NAMALWA (cell line): Measurements from ENCODE around the gene OR5W2.
"Not testable (repeated sequence)": the region's sequence is repeated elsewhere in the genome, so short reads cannot be mapped to it uniquely, and the experiment has no call there.

ENCODE experiments used
- DNase-seq: peaks from one replicate; pipeline ENCODE4 v3.0.0-alpha.2; 2015; ENCODE audit warnings: low spot score

Gene OR5W2

DNA sequence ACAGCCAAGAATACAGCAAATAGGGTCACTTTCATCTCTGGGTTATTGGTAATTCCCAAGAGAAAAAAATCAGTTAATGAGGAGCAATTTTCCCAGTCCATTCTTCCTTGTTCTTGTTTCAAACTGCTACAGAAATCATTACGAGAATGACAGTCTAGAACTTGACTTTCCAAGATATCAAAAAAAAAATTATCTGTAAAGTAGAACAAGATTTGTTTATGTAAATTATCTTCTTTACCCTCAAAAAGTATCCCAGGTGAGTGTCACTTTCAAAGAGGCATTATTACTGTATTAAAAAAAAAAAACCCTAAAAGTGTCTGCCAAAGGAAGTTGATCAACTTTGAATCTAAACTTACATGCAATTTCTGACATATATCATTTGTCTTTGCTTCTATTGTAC, at the start of gene OR5W2:
TSS of gene OR5W2 (minus strand) at position 101 of the 400 bp plus-strand sequence. CDS start at position 101, 0 bp downstream.
- DNase-seq = no peak

DNA sequence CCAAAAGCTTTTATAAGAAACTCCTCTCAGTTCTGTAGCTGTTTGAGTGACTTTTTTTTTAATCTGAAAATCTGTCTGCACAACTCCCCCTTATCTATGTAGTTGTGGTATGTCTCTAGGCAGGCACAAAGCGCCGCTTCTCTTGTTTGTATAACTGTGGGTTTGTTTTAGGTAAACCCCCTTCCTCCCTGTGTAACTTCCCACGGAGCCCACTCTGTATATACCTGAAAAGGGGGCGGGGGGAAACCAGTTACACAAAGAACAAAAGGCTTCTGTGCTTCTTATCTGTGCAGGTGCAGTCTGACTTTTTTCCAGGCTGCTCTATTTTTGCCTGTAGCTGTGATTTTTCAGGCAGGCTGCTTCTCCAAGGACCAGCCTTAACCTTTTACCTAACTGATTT, 42.1 kb upstream of the OR5W2 start:
- DNase-seq = no peak

DNA sequence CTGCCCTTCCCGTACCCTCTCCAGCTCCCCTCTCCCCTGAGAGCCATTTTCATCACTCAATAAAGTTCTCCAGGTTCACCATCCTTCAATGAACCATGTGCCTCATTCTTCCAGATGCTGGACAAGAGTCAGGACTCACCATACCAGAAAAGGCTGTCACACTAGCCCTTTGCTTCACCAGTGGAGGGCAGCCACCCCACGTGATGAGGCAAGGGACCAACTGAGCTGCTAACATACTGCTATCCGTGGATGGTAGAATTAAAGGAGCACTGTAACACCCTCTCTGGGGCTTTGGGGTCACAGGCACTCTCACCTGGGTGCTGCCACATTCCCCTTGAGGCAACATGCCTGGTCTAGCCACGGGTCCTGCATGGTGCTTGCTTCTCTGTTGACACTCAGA, 34.9 kb upstream of the OR5W2 start:
- no peak for DNase-seq

DNA sequence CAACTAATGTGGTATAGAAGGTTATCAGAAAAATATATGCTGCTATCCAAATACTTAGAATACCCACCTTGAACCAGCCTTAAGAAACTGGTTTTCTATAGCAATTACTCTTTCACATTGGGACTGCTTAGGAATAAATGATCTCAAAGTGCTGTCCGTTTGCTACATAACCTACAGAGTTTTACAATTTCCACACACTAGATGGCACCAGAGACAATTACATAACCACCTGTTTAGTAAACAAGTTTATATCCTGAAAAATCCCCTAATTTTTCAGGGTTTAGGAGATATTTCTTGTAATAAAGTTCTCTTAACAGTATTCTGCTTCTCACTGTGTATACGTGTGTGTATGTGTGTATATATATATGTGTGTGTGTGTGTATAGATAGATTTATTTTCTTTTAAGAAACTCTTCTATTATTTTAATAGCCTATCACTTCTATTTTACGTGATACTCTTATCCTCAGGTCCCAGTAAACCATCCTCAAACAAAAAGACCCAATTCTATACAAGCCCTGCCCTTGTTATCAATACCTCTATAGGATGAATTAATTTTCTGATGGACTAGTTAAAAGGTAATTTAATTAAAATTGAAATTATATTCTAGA, 28.5 kb upstream of the OR5W2 start:
- DNase-seq = peak; percentile 65

DNA sequence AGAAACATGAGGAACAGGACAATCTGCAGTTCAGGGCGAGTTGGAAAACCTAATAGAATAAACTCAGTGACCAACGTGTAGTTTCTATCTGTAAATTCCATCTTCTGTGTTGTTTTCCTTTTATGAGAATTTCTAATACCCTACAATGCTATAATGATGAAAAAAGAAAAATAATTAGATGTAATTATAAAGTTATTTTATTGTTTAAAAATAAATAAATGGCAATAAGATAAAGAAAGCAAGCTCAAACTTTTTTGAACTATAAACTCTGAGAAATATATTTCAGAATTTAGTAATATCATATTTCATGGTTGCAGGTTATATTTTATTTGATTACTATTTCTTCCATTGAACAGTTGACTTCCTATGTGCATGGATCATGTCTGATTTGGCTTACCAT, 21.9 kb upstream of the OR5W2 start, which contains the start of gene OR5I1:
TSS of gene OR5I1 (minus strand) at position 101 of the 400 bp plus-strand sequence. CDS start at position 101, 0 bp downstream.
- no peak for DNase-seq

DNA sequence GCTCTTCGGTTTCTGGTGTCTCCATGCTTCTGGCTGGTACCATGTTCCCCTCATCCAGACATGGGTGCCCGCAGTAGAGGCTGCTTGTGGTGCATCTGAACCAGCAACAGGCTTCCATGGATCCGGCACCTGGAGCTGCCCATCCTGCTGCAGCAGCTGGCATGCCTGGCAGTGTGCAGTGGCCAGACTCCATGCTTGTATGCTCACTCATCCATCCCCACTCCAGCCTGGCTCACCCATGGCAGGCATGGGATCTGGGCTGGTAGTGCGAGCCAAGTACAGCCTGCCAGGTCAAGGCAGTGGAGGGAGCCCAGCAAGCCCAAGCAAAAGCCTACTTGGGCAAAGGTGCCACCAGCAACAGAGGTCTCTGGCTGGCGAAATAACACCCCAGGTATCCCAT, 6.2 kb upstream of the OR5W2 start:
- DNase-seq = no peak

DNA sequence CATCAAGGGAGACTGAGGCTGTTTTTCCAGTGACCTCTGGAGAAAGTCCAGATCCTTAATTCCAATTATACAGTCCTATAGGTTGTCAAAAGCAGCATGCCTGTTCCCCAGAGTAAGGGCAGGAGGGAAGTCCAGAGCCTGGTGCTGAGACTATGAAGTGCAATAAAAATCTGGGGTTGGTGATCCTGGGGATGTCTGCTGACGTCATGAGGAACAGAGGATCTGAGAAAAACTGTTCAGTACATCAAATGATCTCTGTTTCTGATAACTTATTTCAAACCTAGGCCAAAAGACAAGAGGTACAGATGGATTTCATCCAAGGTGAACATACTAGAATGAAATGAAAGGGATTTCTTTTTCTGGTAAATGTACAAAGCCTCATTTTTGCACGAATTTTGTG, 12.1 kb downstream of the OR5W2 start:
- DNase-seq = no peak

DNA sequence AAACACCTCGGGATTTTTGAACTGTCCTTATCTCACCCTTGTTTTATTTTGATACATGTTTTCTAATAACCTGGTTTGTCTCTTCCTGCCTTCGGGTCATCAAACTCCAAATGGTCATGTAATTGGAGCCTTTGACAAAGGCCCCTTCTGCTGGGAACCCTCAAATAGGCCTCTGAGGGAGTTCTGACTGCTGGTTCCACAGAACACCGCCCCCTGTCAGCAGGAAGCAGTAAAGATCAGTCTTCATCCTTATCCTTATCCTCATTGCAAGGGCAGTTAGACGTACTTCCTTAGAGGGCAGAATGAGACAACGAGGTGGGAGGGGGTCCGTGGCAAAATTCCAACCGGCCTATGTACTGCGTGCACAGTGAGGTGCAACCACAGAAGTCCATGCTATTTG, 19.2 kb downstream of the OR5W2 start:
- DNase-seq = peak; percentile 5

DNA sequence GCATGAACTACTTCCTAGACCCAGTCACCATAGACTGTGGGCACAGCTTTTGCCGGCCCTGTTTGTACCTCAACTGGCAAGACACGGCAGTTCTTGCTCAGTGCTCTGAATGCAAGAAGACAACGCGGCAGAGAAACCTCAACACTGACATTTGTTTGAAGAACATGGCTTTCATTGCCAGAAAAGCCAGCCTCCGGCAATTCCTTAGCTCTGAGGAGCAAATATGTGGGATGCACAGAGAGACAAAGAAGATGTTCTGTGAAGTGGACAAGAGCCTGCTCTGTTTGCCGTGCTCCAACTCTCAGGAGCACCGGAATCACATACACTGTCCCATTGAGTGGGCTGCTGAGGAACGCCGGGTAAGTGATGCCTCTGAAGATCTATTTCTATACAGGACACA, 28.9 kb downstream of the OR5W2 start:
- not testable (repeated sequence) for DNase-seq

DNA sequence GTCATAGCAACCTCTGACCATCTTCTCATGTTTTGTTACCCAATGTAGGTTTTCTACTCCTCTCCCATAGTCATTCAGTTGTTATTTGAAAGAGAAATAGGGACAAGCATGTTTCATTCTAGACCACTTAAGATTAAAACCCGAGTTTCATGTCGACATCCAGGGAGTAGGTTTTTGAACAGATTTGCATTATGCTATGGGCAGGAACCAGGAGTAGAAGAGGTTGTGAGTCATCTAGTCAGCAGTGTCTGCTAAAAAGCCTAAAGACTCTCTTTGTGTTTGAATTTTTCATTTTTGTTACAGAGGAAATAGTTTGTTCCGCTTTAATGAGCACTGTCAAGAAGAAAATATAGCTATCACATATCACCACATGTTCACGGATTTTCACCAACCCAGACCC, 29.4 kb downstream of the OR5W2 start:
- DNase-seq = not testable (repeated sequence)

DNA sequence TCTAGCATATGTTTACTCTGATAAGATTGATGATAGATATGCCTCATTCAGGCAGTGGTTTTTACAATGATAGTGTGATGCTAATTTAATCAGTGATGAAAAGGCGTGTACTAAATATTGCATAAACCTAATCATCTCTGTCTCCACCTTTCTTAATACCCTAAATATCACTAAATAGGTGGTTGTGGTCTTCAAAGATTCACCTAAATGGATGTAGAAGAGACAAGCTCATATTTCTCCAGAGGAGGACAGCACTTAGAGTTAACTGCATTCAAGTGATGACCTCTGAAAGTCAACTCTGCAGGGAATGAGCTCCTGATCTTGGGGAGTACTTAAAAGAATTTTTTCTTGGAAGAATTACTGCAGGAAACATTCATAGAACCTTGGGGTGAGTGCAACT, 31.4 kb downstream of the OR5W2 start, which contains the start of gene TRIM51:
TSS of gene TRIM51 (plus strand) at position 301 of the 400 bp plus-strand sequence. CDS start 2,132 bp downstream, outside the sequence.
- DNase-seq = not testable (repeated sequence)

DNA sequence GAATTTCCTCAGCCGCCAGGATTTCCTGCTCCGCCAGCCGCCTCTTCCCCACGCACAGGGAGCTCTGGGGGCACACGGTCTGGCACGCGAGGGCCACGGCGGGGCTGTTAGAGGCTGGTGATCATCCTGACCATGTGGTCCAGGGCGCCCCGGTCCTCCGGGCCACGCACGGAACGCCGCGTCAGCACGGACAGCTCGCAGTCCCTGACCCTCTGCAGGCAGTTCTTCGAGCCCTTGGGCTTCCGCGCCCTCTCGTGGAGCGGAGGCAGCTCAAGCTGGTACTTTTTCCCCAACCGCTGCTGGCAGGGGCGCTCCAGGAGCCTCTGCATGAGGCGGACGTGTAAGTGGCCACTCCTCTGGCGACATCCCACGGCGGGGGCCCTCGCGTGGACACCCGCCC, 41.2 kb downstream of the OR5W2 start:
- not testable (repeated sequence) for DNase-seq

DNA sequence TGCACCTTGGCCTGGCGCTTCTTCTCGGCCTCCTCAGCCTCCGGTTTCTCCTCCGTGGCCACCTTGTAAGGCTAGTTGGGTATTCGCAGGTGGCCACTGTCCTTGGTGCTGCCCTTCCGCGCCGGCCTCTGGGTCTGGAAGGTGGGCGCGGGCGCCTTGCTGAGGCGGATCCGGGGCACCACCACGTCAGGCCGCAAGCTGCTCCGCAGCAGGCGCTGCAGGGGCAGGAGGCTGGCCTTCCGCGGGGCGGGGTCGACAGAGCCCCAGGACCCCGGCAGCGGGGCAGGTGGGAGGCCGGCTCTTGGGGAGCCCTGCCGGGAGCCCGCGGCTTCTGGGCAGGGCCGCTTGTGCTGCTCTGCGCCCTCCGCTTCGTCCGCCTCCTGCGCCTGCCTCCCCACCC, 41.7 kb downstream of the OR5W2 start:
- DNase-seq = not testable (repeated sequence)

DNA sequence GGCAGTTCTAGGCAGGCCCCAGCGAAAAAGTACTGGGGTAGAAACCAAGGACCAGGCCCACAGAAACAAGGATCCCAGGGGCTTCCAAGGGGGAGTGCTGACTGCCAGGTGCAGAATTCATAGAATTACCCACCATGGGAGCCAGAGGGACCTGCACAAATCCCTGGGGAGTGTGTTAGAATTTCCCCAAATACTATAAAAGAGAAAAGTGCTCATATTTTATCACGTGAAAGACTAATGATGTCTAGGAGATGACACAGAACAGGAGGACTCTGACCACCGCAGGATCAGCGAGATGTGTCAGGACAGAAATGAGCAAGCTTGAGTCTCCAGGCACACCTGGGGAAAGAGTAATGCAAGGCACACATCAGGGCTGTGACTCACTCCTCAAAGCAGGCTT, 47.0 kb downstream of the OR5W2 start:
- not testable (repeated sequence) for DNase-seq
